Effector memory CD4-positive, alpha-beta T cell (primary cell): Measurements from ENCODE around the gene USP31.
A peak's percentile ranks its signal among the peaks of the same experiment; 100 is the strongest.

Experiments
- DNase-seq, 3 donors: peaks; one replicate each; pipeline ENCODE4 v3.0.0-alpha.2; 2020
- H3K27ac ChIP-seq: 2 replicates; pipeline ENCODE4 v1.7.0; 2013; ENCODE audit warnings: mild to moderate bottlenecking, low read length, moderate library complexity; ENCODE audit not compliant: insufficient read depth, poor library complexity, severe bottlenecking
- H3K27me3 ChIP-seq: replicated peaks from 2 replicates; pipeline ENCODE4 v1.7.0; 2013; ENCODE audit warnings: mild to moderate bottlenecking, low read length; ENCODE audit not compliant: insufficient read depth, control insufficient read depth, poor library complexity, severe bottlenecking
- H3K36me3 ChIP-seq: 2 replicates; pipeline ENCODE4 v1.7.0; 2013; ENCODE audit warnings: mild to moderate bottlenecking, low read length, moderate library complexity; ENCODE audit not compliant: control insufficient read depth, insufficient read depth
- H3K4me1 ChIP-seq: 2 replicates; pipeline ENCODE4 v1.7.0; 2013; ENCODE audit warnings: low read length, mild to moderate bottlenecking; ENCODE audit not compliant: control insufficient read depth, insufficient read depth, poor library complexity, severe bottlenecking
- H3K4me3 ChIP-seq: 2 replicates; pipeline ENCODE4 v1.7.0; 2013; ENCODE audit warnings: low read length, low read depth, mild to moderate bottlenecking; ENCODE audit not compliant: insufficient read depth, poor library complexity, severe bottlenecking
- H3K9me3 ChIP-seq: 2 replicates; pipeline ENCODE4 v1.7.0; 2013; ENCODE audit warnings: mild to moderate bottlenecking, low read length, moderate library complexity; ENCODE audit not compliant: control insufficient read depth

Gene USP31

GRCh38 chr16:23069844-23070243 lies 79.4 kb downstream of the USP31 start:
- Histone ChIP-seq H3K27ac (no peak overlapping the region), H3K36me3 (peaks cover 16% of the 10 kb centered on the region), H3K4me3 (no peak overlapping the region), H3K27me3 (no peaks in the 10 kb centered on the region), H3K4me1 (no peaks in the 10 kb centered on the region), H3K9me3 (no peaks in the 10 kb centered on the region)
- DNase-seq, result no peak

GRCh38 chr16:23068079-23068736 lies 81.0 kb downstream of the USP31 start:
- no peaks in the 10 kb centered on the region for H3K9me3 ChIP-seq
- H3K36me3 ChIP-seq, result peaks cover 16% of the 10 kb centered on the region
- H3K27me3 ChIP-seq, result no peaks in the 10 kb centered on the region
- H3K4me1 ChIP-seq, result no peaks in the 10 kb centered on the region
- H3K4me3 ChIP-seq, result no peak overlapping the region
- H3K27ac ChIP-seq, result no peak overlapping the region
- no peak for DNase-seq

GRCh38 chr16:23066676-23067075 lies 82.6 kb downstream of the USP31 start:
- no peaks in the 10 kb centered on the region for H3K4me1 ChIP-seq
- no peaks in the 10 kb centered on the region for H3K27me3 ChIP-seq
- no peak overlapping the region for H3K4me3 ChIP-seq
- no peak for DNase-seq
- H3K9me3 ChIP-seq, result no peaks in the 10 kb centered on the region
- H3K36me3 ChIP-seq, result peaks cover 16% of the 10 kb centered on the region
- no peak overlapping the region for H3K27ac ChIP-seq

- Histone ChIP-seq H3K36me3 (peaks cover 11% of the 10 kb centered on the region), H3K27ac (no peak overlapping the region), H3K9me3 (no peaks in the 10 kb centered on the region), H3K4me1 (no peaks in the 10 kb centered on the region), H3K27me3 (no peaks in the 10 kb centered on the region), H3K4me3 (no peak overlapping the region)
- no peak for DNase-seq
Observed at GRCh38 chr16:23064639-23065038, 84.6 kb downstream of the USP31 start.

- no peaks in the 10 kb centered on the region for H3K36me3 ChIP-seq
- no peak overlapping the region for H3K4me3 ChIP-seq
- H3K4me1 ChIP-seq, result no peaks in the 10 kb centered on the region
- no peak overlapping the region for H3K27ac ChIP-seq
- DNase-seq, result no peak
- no peaks in the 10 kb centered on the region for H3K9me3 ChIP-seq
- no peaks in the 10 kb centered on the region for H3K27me3 ChIP-seq
Observed at GRCh38 chr16:23062524-23062923, 86.7 kb downstream of the USP31 start.

GRCh38 chr16:23061669-23062068 lies 87.6 kb downstream of the USP31 start:
- Histone ChIP-seq H3K4me1 (no peaks in the 10 kb centered on the region), H3K9me3 (no peaks in the 10 kb centered on the region), H3K36me3 (no peaks in the 10 kb centered on the region), H3K27me3 (no peaks in the 10 kb centered on the region), H3K27ac (no peak overlapping the region), H3K4me3 (no peak overlapping the region)
- DNase-seq, result no peak

- Histone ChIP-seq H3K27ac (no peak overlapping the region), H3K36me3 (no peaks in the 10 kb centered on the region), H3K4me1 (no peaks in the 10 kb centered on the region), H3K4me3 (no peak overlapping the region), H3K27me3 (no peaks in the 10 kb centered on the region), H3K9me3 (no peaks in the 10 kb centered on the region)
- DNase-seq, result peak in 2 of 3 donors; percentile 6 to 40
Observed at GRCh38 chr16:23060458-23061320, 88.6 kb downstream of the USP31 start.

GRCh38 chr16:23059433-23059832 lies 89.8 kb downstream of the USP31 start:
- Histone ChIP-seq H3K4me1 (no peaks in the 10 kb centered on the region), H3K27me3 (no peaks in the 10 kb centered on the region), H3K4me3 (no peak overlapping the region), H3K9me3 (no peaks in the 10 kb centered on the region), H3K27ac (no peak overlapping the region), H3K36me3 (no peaks in the 10 kb centered on the region)
- DNase-seq, result no peak

GRCh38 chr16:23058576-23058975 lies 90.7 kb downstream of the USP31 start:
- H3K27me3 ChIP-seq, result no peaks in the 10 kb centered on the region
- H3K4me1 ChIP-seq, result no peaks in the 10 kb centered on the region
- no peak for DNase-seq
- H3K36me3 ChIP-seq, result no peaks in the 10 kb centered on the region
- H3K9me3 ChIP-seq, result no peaks in the 10 kb centered on the region
- no peak overlapping the region for H3K4me3 ChIP-seq
- no peak overlapping the region for H3K27ac ChIP-seq

GRCh38 chr16:23057013-23057596 lies 92.1 kb downstream of the USP31 start:
- Histone ChIP-seq H3K27me3 (peaks cover 6% of the 10 kb centered on the region), H3K36me3 (no peaks in the 10 kb centered on the region), H3K9me3 (no peaks in the 10 kb centered on the region), H3K4me3 (no peak overlapping the region), H3K27ac (no peak overlapping the region), H3K4me1 (no peaks in the 10 kb centered on the region)
- DNase-seq, result no peak
